Activated naive CD8-positive, alpha-beta T cell treated with anti-CD3 and anti-CD28 coated beads, Interleukin-2, amount 50 U/mL, for 24 hours (primary cell): ENCODE data around the gene PRICKLE1.

Experiments used
- ATAC-seq: fragments of 150-1000 bp; cut with Tn5 transposase; one replicate; pipeline ENCODE4 v1.10.0; 2021
- DNase-seq: peaks from one replicate; pipeline ENCODE4 v3.0.0; 2021
- H3K27ac Mint-ChIP-seq: one replicate; pipeline ENCODE4 v1.8.0; 2021; ENCODE audit warnings: mild to moderate bottlenecking, mixed read lengths
- H3K27me3 Mint-ChIP-seq: one replicate; pipeline ENCODE4 v1.8.0; 2021; ENCODE audit warnings: mixed read lengths
- H3K36me3 Mint-ChIP-seq: one replicate; pipeline ENCODE4 v1.8.0; 2021; ENCODE audit warnings: low read depth, mixed read lengths
- H3K4me1 Mint-ChIP-seq: one replicate; pipeline ENCODE4 v1.8.0; 2021; ENCODE audit warnings: mixed read lengths
- H3K4me3 Mint-ChIP-seq: one replicate; pipeline ENCODE4 v1.8.0; 2021; ENCODE audit warnings: mild to moderate bottlenecking, moderate library complexity, mixed read lengths
- H3K9me3 Mint-ChIP-seq: one replicate; pipeline ENCODE4 v1.8.0; 2021; ENCODE audit warnings: mixed read lengths

Gene PRICKLE1

DNA sequence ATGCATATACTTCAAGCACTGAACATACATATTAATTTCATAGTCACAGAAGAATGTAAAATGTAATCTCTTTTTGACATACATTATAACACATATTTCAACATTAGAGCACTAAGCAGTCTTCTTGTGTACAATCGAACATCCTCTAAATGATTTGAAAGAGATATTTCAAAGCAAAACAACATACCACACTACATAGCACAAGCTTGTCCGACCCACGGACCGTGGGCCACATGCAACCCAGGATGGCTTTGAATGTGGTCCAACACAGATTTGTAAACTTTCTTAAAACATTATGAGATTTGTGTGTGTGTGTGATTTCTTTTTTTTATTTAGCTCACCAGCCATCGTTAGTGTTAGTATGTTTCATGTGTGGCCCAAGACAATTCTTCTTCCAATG lies 7.0 kb downstream of the PRICKLE1 start:
- no peaks in the 10 kb centered on the region for H3K36me3 Mint-ChIP-seq
- H3K4me3 Mint-ChIP-seq, result no peak overlapping the region
- H3K4me1 Mint-ChIP-seq, result no peaks in the 10 kb centered on the region
- no peaks in the 10 kb centered on the region for H3K9me3 Mint-ChIP-seq
- DNase-seq (no peak), ATAC-seq (no peak)
- no peak overlapping the region for H3K27ac Mint-ChIP-seq
- peaks cover 28% of the 10 kb centered on the region for H3K27me3 Mint-ChIP-seq

DNA sequence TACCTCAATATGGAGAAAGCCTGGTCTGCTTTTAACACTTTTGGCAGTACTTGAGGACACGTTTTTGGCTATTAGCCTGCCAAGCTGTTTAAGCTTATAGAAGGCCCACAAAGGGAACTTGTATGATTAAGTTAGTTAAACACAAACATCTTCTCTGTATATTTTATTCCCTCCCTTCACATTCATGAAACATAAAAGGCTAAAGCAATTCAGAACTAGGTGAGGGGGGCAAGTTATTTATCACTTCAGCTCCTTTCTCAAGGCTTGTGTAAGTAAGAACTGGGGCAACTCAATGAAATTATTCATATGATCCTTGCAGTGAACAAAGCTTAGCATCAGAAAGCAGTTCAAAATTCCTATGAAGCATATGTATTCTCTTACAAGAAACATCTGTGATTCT lies 7.5 kb downstream of the PRICKLE1 start:
- Mint-ChIP-seq H3K4me1 (no peaks in the 10 kb centered on the region), H3K27me3 (peaks cover 25% of the 10 kb centered on the region), H3K27ac (no peak overlapping the region), H3K4me3 (no peak overlapping the region), H3K36me3 (no peaks in the 10 kb centered on the region), H3K9me3 (no peaks in the 10 kb centered on the region)
- DNase-seq (no peak), ATAC-seq (no peak)

DNA sequence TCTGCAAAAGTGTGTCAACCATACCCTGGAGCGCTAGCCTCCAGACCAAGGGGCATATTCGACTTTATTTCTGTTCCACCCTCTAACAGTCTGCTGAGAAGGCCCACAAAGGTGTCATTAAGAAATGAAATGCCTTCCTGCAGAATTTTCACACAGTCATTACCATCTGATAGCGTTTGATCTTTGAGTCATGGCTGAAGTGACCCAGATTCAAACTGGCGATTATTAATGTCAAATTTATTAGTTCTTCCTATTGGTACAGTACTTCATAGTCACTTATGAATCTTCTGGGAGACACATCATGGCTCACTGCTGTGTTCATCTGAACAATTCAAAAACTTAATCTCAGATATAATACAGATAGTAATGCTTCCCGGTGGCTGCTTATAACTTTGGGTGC lies 13.2 kb downstream of the PRICKLE1 start:
- no peaks in the 10 kb centered on the region for H3K36me3 Mint-ChIP-seq
- H3K9me3 Mint-ChIP-seq, result no peaks in the 10 kb centered on the region
- ATAC-seq (no peak), DNase-seq (no peak)
- H3K4me3 Mint-ChIP-seq, result no peak overlapping the region
- H3K4me1 Mint-ChIP-seq, result no peaks in the 10 kb centered on the region
- H3K27me3 Mint-ChIP-seq, result peaks cover 12% of the 10 kb centered on the region
- H3K27ac Mint-ChIP-seq, result no peak overlapping the region

DNA sequence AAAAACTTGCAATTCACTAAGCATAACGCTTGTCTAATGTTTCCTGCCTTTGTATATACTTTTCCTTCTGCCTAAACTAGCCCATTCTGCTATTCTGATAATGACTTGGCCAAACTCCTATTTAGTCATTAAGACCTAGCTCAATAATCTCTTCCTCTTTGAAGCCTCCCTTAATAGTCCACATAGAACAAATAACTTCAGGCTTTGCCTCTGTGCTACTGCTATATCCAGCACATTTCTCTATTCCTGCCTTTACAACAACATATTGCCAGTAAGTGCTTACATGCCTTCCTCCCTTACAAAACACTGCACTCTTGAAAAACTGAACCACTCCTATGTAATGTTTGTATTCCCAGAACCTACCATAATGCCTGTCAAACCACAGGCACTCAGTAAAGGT lies 13.8 kb downstream of the PRICKLE1 start:
- ATAC-seq (no peak), DNase-seq (no peak)

DNA sequence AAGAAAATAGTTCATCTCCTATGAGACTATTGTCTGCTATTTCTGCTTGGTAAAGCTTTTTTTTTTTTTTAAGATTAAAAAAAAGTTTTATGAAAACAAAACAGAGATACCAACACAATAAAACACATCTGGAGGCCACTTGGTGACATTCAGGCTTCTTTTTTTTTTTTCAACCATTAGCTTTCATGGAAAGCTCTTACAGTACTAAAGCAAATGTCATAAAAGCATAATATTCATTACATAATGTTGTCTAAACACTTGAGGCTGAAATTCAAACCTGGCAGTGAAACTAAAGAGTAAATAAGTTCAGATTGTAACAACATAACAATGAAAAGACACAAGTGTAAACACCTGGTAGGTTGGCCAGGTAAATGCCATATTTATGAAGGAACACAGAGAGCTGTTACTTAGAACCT lies 14.7 kb downstream of the PRICKLE1 start:
- Mint-ChIP-seq H3K36me3 (no peaks in the 10 kb centered on the region), H3K4me3 (no peak overlapping the region), H3K9me3 (no peaks in the 10 kb centered on the region), H3K4me1 (no peaks in the 10 kb centered on the region), H3K27me3 (peaks cover 8% of the 10 kb centered on the region), H3K27ac (no peak overlapping the region)
- DNase-seq, result no peak
- no peak for ATAC-seq

More for the DNA sequence above, 13.8 kb downstream of the PRICKLE1 start:
- Mint-ChIP-seq H3K9me3 (no peaks in the 10 kb centered on the region), H3K4me3 (no peak overlapping the region), H3K27me3 (peaks cover 10% of the 10 kb centered on the region), H3K27ac (no peak overlapping the region), H3K36me3 (no peaks in the 10 kb centered on the region), H3K4me1 (no peaks in the 10 kb centered on the region)

DNA sequence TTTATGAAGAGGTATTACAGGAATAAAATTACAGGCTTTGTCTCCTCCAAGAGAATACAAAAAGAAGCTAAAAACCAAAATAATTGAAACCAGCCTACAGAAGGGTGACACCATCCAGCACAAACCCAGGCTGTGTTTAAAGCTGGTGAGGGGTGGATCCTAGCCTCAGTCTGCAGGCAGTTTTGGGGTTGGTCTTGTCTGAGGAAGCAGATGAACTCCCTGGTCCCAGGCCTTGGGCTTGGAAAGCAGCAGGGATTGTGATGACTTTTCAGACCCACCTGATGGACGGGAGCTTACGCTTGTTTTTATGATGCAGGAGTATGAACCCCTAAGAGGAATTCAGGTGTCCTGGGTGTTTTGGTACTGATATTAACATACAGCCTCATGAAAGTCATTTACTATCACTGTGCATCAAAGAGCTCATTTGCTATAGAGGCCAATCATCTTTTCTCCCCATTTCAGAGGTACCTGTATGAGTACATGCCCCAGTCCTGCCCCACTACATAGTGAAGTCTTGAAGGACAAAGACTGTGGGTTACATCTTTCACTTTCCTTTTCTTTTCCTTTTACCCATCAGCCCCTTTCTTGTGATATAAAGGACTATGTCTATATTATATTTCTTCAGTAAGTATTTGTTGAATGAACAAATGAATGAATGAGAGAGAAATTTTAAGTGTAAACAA lies 18.1 kb downstream of the PRICKLE1 start:
- peaks cover 2% of the 10 kb centered on the region for H3K27me3 Mint-ChIP-seq
- no peaks in the 10 kb centered on the region for H3K36me3 Mint-ChIP-seq
- H3K4me3 Mint-ChIP-seq, result no peak overlapping the region
- no peak for ATAC-seq
- DNase-seq, result no peak
- H3K4me1 Mint-ChIP-seq, result no peaks in the 10 kb centered on the region
- no peak overlapping the region for H3K27ac Mint-ChIP-seq
- no peaks in the 10 kb centered on the region for H3K9me3 Mint-ChIP-seq

DNA sequence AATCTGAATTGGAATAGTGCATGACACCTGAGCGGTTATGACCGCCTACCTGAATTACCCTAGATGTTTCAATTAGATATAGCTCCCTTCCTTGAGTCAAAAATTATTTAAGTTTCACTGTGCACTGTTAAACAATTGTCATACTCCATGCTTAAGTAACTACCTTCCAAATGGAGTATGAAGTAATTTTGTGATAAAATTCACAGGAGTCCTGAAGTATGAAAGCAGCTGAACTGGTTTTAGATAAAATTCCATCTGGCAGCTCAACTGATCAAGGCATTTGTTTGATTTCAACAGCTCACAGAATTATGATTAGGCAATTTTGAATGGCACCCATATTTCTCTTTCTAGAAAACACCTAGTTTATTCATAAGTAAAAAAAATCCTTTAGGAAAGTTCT lies 19.5 kb downstream of the PRICKLE1 start:
- Mint-ChIP-seq H3K4me3 (no peak overlapping the region), H3K36me3 (no peaks in the 10 kb centered on the region), H3K4me1 (no peaks in the 10 kb centered on the region), H3K9me3 (no peaks in the 10 kb centered on the region), H3K27me3 (no peaks in the 10 kb centered on the region), H3K27ac (no peak overlapping the region)
- ATAC-seq (no peak), DNase-seq (no peak)

DNA sequence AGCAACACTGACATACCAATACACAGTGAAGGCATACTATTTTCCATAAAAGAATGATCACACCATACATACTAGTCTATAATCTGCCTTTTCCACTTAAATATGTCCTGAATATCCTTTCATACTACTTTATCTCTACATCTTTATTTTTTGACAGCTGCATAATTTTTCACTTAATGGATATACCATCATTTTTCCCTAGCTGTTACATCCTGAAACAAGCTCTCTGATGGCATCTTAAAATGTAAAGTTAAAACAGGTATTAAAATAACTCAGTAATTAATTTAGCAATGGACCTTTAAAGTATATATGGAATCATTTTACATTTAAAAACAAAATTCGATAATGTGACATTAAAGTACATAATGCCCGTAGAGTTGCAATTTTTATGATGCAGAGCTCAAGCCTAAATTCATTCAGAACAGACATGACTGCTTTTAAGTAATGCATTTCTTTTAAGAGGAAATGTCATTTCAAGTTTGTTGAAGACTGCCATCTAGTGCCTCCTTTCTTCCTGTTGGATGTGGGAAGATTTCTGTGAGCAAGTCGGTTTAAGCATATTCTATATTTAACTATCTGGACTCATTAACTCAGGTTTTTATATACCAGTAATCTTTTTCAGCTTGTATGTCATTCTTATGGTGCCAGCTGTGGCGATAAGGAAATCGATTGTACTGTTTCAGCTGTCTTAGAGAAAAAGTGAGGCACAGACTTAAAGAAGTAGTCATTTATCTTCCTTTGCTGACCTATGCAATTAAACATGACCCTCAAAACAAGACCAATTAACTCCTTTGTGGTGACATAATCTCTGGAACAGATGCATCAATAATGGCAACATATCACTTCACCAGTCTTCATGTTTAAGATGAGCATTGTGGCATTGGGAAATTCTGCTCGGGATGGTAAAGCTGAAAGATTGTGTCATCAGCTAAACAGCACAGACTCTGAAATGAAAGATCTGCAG lies 20.3 kb downstream of the PRICKLE1 start:
- ATAC-seq, result no peak
- no peaks in the 10 kb centered on the region for H3K27me3 Mint-ChIP-seq

DNA sequence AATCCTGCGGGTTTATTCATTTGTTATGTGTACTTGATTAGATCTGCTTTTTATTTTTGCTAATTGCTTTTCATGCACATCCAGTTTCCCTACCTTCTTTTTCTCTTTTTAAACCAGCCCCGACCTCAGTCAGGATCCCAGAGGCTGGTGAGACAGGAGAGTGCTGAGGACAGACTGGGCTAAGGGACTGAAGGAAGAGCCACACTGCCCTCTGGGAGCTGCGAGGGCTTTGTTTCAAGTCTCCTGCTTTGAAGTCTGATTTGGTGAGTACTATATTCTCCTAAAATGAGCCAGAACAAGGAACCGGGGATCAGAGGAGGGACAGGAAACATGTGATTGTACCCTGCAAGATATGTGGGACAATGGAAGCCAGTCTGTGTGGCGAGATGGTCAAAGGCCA lies 23.9 kb downstream of the PRICKLE1 start:
- Mint-ChIP-seq H3K9me3 (no peaks in the 10 kb centered on the region), H3K27ac (no peak overlapping the region), H3K36me3 (no peaks in the 10 kb centered on the region), H3K4me3 (no peak overlapping the region), H3K27me3 (no peaks in the 10 kb centered on the region), H3K4me1 (no peaks in the 10 kb centered on the region)
- ATAC-seq (no peak), DNase-seq (no peak)

More for the DNA sequence above, 20.3 kb downstream of the PRICKLE1 start:
- no peak overlapping the region for H3K4me3 Mint-ChIP-seq
- DNase-seq, result no peak
- H3K27ac Mint-ChIP-seq, result no peak overlapping the region
- no peaks in the 10 kb centered on the region for H3K36me3 Mint-ChIP-seq
- H3K4me1 Mint-ChIP-seq, result no peaks in the 10 kb centered on the region
- no peaks in the 10 kb centered on the region for H3K9me3 Mint-ChIP-seq

DNA sequence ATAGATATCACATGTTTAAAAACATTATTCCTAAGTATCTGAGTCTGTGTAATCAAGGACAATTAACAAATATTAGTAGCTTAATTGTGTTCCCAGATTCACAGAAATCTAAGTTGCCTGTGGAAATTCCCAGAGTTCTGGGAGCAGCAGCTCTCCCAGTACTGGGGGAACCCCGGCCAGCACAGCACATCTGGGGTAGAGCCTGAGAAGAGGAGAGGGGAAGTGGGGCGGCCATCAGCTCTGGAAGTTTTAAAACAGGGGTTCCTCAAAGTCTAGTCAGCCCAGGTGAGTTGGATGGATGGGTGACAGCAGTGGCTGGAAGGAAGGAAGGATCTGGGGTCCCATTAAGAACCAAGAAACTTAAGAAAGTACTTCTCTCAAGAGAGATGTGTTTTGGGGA lies 24.6 kb downstream of the PRICKLE1 start:
- ATAC-seq (no peak), DNase-seq (no peak)
- Mint-ChIP-seq H3K36me3 (no peaks in the 10 kb centered on the region), H3K27me3 (no peaks in the 10 kb centered on the region), H3K9me3 (no peaks in the 10 kb centered on the region), H3K4me1 (no peaks in the 10 kb centered on the region), H3K27ac (no peak overlapping the region), H3K4me3 (no peak overlapping the region)

DNA sequence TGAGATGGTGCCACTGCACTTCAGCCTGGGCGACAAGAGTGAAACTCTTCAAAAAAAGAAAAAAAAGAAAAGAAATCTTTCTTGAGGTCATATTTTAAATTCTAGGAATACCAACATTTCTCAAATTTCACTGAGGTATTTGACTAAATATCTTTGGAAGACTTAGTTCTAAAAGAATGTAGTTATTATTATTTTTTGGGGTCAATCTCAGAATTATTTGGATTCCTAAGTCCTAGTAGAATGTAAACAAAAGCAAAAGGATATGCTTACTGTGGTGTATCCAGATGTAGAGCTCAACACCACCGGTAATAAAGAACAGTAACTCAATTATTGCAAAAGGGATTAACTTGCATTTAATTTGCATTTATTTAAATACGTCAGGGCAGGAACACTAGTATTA lies 25.0 kb downstream of the PRICKLE1 start:
- Mint-ChIP-seq H3K9me3 (no peaks in the 10 kb centered on the region), H3K4me1 (no peaks in the 10 kb centered on the region), H3K27ac (no peak overlapping the region), H3K36me3 (no peaks in the 10 kb centered on the region), H3K27me3 (no peaks in the 10 kb centered on the region), H3K4me3 (no peak overlapping the region)
- ATAC-seq (no peak), DNase-seq (no peak)

DNA sequence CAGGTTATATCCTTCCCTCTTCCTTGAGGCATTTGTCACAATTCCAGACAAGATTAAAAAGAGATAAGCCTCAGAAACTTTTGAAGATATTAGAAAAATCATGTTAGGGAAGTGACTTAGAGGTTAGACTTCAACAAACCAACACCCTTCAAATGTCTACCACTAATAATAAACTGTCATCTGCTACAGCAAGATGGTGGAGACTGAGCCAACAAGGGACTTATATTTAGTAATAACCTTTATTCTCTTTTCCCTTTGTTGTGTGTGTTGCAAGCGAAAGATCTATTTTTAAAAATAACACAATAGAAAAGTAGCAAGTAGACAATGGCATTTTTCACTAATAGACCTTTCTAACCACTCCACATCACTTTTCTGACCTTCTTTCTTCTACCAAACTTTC lies 28.6 kb downstream of the PRICKLE1 start:
- ATAC-seq, result no peak
- Mint-ChIP-seq H3K27me3 (no peaks in the 10 kb centered on the region), H3K4me3 (no peak overlapping the region), H3K27ac (no peak overlapping the region), H3K4me1 (no peaks in the 10 kb centered on the region), H3K9me3 (no peaks in the 10 kb centered on the region), H3K36me3 (no peaks in the 10 kb centered on the region)
- DNase-seq, result no peak

DNA sequence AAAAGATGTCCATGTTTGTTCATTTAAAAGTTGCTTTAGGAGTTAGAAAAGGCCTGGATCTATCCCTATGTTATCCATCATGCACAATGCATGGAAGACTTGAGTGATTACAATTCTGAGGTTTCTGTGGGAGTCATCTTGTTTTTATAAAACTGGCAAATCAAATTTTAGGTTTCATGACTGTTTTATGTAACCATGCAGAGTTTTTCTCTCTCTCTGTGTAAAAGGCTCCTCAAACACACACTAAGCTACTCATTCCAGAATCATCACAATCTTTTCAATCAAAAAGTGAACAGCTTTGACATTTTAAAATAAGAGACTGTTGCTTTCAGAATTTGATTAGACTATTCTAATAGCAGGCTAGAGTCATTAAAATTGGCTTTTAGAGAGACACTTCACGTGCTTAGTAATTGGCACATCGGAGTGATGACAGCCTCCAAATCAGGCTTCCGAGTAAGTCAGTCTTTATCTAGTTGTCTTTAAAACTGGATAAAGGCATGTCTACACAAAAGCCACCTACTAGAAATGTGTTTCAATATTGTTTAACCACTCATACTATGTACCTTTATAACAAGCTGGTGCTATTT lies 31.9 kb downstream of the PRICKLE1 start:
- no peaks in the 10 kb centered on the region for H3K9me3 Mint-ChIP-seq
- ATAC-seq (no peak), DNase-seq (no peak)
- H3K4me1 Mint-ChIP-seq, result no peaks in the 10 kb centered on the region
- no peak overlapping the region for H3K27ac Mint-ChIP-seq
- peaks cover under 1% of the 10 kb centered on the region for H3K27me3 Mint-ChIP-seq
- H3K4me3 Mint-ChIP-seq, result no peak overlapping the region
- no peaks in the 10 kb centered on the region for H3K36me3 Mint-ChIP-seq

DNA sequence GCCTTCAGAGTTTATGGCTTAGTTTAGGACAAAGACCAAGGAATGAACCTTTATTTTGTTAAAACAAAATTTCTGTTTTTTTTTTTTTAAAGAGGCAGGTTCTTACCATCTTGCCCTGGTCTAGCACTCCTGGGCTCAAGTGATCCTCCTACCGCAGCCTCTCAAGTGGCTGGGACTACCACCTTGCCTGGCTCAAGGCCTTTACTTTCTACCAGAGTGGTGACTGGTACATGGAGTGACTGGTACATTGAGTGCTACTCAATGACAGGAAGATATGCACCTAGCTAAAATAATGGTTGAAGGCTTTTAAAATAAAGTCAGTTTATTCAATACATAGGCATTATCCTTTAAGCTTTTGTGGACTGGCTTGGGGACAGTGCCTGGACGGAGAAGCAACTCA lies 32.6 kb downstream of the PRICKLE1 start:
- Mint-ChIP-seq H3K4me1 (no peaks in the 10 kb centered on the region), H3K4me3 (no peak overlapping the region), H3K27me3 (peaks cover 3% of the 10 kb centered on the region), H3K9me3 (no peaks in the 10 kb centered on the region), H3K27ac (no peak overlapping the region), H3K36me3 (no peaks in the 10 kb centered on the region)
- ATAC-seq, result no peak
- DNase-seq, result no peak

DNA sequence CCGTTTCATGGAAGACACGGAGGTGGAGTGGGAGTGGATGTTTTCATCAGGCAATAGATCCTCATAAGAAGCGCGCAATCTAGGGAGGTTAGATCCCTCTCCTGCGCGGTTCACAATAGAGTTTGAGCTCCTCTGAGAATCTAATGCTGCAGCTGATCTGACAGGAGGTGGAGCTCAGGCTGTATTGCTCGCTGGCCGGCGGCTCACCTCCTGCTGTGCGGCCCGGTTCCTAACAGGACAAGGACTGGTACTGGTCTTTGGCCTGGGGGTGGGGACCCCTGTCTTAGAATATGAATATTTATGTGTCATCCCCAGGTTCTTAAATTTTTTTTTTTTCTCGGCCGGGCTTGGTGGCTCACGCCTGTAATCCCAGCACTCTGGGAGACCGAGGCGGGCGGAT lies 36.7 kb downstream of the PRICKLE1 start:
- no peak for DNase-seq
- no peaks in the 10 kb centered on the region for H3K4me1 Mint-ChIP-seq
- H3K27ac Mint-ChIP-seq, result no peak overlapping the region
- no peak for ATAC-seq
- H3K36me3 Mint-ChIP-seq, result no peaks in the 10 kb centered on the region
- no peak overlapping the region for H3K4me3 Mint-ChIP-seq
- H3K9me3 Mint-ChIP-seq, result no peaks in the 10 kb centered on the region
- peaks cover 9% of the 10 kb centered on the region for H3K27me3 Mint-ChIP-seq
